ENCODE measurements around the gene TRMT10C. TPM values are rescaled to one million over a fixed set of nuclear protein-coding genes. Genes with fewer than 3 reads are reported as not detected.
"Not testable (repeated sequence)": the region's sequence is repeated elsewhere in the genome, so short reads cannot be mapped to it uniquely, and the experiment has no call there.

TRMT10C gene
- total RNA-seq, 1 donor: 32.5 TPM

GRCh38 chr3:101548527-101549105 is 13.1 kb upstream of the TRMT10C start:
- TF ChIP-seq CTCF (IDR thresholded peaks at IDR 0.05; ENCODE audit: insufficient read depth, low read length): no peak
- no peak overlapping the region for H3K4me3 ChIP-seq (ENCODE audit: low read depth, low read length)
- DNase-seq (ENCODE audit: low read depth): no peak

- no peak for DNase-seq (ENCODE audit: low read depth)
- no peak for TF ChIP-seq CTCF (IDR thresholded peaks at IDR 0.05; ENCODE audit: insufficient read depth, low read length)
- H3K4me3 ChIP-seq (ENCODE audit: low read depth, low read length): no peak overlapping the region
Observed at GRCh38 chr3:101549473-101549872, 12.2 kb upstream of the TRMT10C start.

GRCh38 chr3:101551359-101552081 is 10.1 kb upstream of the TRMT10C start:
- DNase-seq (ENCODE audit: low read depth); H3K4me3 ChIP-seq (ENCODE audit: low read depth, low read length): not testable (repeated sequence)

GRCh38 chr3:101553381-101553780 is 8.3 kb upstream of the TRMT10C start:
- DNase-seq (ENCODE audit: low read depth); H3K4me3 ChIP-seq (ENCODE audit: low read depth, low read length): not testable (repeated sequence)

- no peak for DNase-seq (ENCODE audit: low read depth)
- TF ChIP-seq CTCF (IDR thresholded peaks at IDR 0.05; ENCODE audit: insufficient read depth, low read length): no peak
- no peak overlapping the region for H3K4me3 ChIP-seq (ENCODE audit: low read depth, low read length)
Observed at GRCh38 chr3:101556064-101556463, 5.6 kb upstream of the TRMT10C start.

- H3K4me3 ChIP-seq (ENCODE audit: low read depth, low read length): no peak overlapping the region
- DNase-seq (ENCODE audit: low read depth): no peak
- TF ChIP-seq CTCF (IDR thresholded peaks at IDR 0.05; ENCODE audit: insufficient read depth, low read length): no peak
Observed at GRCh38 chr3:101567528-101568317, 6.1 kb downstream of the TRMT10C start.

GRCh38 chr3:101571028-101571895 is 9.6 kb downstream of the TRMT10C start:
- no peak for TF ChIP-seq CTCF (IDR thresholded peaks at IDR 0.05; ENCODE audit: insufficient read depth, low read length)

More at GRCh38 chr3:101571028-101571895, 9.6 kb downstream of the TRMT10C start:
- no peak overlapping the region for H3K4me3 ChIP-seq (ENCODE audit: low read depth, low read length)
- DNase-seq (ENCODE audit: low read depth): no peak

Data from fibroblast of the aortic adventitia (primary cell).